GM23338 (cell line): Measurements from ENCODE around the gene TNFRSF21.

Source experiments
- CTCF ChIP-seq, 2 experiments: fragments of 200-600 bp in 1 of 2; sonication (generic) in 1 of 2; conservative IDR thresholded peaks; 2 replicates each; pipeline versions ENCODE4 v1.5.1 to v1.6.1; 2016 to 2017; ENCODE audit warnings: antibody characterized with exemption in 2 of 2, low read depth in 2 of 2, mild to moderate bottlenecking in 2 of 2, moderate library complexity in 1 of 2
- ETS1 ChIP-seq: IDR thresholded peaks from 2 replicates; pipeline ENCODE4 v1.6.1; 2016; ENCODE audit warnings: antibody characterized with exemption
- EZH2 ChIP-seq: fragments of 200-600 bp; sonication (generic); IDR thresholded peaks from one replicate; pipeline ENCODE4 v1.8.0; 2017; ENCODE audit warnings: antibody characterized with exemption, mild to moderate bottlenecking, low read depth; ENCODE audit not compliant: unreplicated experiment
- EZH2phosphoT487 ChIP-seq: fragments of 200-600 bp; sonication (generic); IDR thresholded peaks from one replicate; pipeline ENCODE4 v1.8.1; 2018; ENCODE audit warnings: antibody characterized with exemption; ENCODE audit not compliant: unreplicated experiment
- POLR2AphosphoS5 ChIP-seq: IDR thresholded peaks from 2 replicates; pipeline ENCODE4 v1.6.1; 2016; ENCODE audit warnings: antibody characterized with exemption, low read depth

GRCh38 chr6:47323887-47324286 is 14.2 kb upstream of the TNFRSF21 start:
- no peak for TF ChIP-seq ETS1
- TF ChIP-seq CTCF (conservative IDR thresholded peaks at IDR 0.05; ENCODE audit: low read depth in 2 of 2) = no peak
- no peak for TF ChIP-seq EZH2
- TF ChIP-seq POLR2AphosphoS5 = no peak
- no peak for TF ChIP-seq EZH2phosphoT487
